Measurements from ENCODE around the gene PTPRG.

PTPRG gene

DNA sequence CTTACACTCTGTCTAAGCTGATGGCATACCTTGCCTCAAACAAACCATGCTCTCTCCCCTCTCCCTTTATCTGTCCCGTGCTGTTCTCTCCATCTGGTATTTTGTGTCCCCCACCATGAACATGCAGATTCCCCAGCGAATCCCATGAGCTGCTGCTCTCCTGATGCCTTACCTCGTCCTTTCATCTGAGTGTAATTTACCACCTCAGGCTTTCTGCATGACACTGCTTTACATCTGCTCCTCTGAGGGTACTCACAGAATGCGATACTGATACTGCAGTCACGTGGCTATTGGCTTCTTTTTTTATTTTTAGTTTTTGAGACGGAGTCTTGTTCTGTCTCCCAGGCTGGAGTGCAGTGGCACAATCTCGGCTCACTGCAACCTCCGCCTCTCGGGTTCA lies 341.7 kb downstream of the PTPRG start:
- Histone ChIP-seq H4K20me1 (ENCODE audit: insufficient read depth, low read length) (no peaks in the 10 kb centered on the region), H2AFZ (ENCODE audit: low read depth, low read length) (no peak overlapping the region), H3K4me2 (ENCODE audit: low read length) (no peak overlapping the region)

DNA sequence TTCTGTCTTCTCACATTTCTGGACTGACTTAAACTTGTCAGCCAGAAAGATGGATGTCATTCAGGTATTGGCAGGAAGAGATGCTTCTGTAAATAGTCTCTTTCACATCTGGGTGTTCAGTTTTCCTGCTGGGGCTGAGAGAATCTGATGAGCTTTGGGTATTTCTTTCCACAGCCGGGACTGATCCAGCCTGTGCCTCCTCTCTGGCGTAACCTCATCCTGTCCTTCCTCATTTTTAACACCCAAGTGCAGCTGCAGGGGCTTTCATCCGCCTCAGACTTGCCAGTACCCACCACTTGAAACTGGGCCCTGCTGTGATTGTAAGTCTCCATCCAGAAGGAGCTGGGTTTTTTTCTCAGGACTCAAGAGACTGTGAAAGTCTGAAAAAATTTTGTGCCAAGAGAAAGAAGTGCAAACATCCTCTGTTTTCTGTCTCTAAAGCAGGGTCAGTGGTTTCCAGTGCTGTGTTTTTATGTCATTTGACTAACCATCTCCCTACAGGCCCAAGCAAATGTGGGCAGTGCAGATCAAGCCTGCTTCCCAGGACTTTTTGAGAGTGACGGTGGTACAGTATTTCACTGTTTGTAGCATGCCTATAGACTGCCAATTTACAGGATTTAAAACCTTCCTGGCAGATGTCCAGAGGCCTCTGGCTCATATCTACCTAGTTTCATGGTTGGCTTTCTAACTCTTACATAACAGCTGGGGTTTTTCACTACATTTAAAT lies 342.7 kb downstream of the PTPRG start:
- H3K4me2 ChIP-seq (ENCODE audit: low read length) = peak overlapping the region; percentile 65
- H3K9ac ChIP-seq (ENCODE audit: low read length) = peak overlapping the region; percentile 22; the same call in 1 of the 2 replicates
- no peak for TF ChIP-seq EZH2phosphoT487 (IDR thresholded peaks at IDR 0.05; ENCODE audit: low read depth)
- TF ChIP-seq, protein P1, sequence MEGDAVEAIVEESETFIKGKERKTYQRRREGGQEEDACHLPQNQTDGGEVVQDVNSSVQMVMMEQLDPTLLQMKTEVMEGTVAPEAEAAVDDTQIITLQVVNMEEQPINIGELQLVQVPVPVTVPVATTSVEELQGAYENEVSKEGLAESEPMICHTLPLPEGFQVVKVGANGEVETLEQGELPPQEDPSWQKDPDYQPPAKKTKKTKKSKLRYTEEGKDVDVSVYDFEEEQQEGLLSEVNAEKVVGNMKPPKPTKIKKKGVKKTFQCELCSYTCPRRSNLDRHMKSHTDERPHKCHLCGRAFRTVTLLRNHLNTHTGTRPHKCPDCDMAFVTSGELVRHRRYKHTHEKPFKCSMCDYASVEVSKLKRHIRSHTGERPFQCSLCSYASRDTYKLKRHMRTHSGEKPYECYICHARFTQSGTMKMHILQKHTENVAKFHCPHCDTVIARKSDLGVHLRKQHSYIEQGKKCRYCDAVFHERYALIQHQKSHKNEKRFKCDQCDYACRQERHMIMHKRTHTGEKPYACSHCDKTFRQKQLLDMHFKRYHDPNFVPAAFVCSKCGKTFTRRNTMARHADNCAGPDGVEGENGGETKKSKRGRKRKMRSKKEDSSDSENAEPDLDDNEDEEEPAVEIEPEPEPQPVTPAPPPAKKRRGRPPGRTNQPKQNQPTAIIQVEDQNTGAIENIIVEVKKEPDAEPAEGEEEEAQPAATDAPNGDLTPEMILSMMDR (IDR thresholded peaks at IDR 0.05; ENCODE audit: low read depth, low read length) = no peak
- peak overlapping the region; percentile 27 for H2AFZ ChIP-seq (ENCODE audit: low read depth, low read length)
- no peaks in the 10 kb centered on the region for H4K20me1 ChIP-seq (ENCODE audit: insufficient read depth, low read length)
- H3K27me3 ChIP-seq (ENCODE audit: low read depth, low read length) = no peaks in the 10 kb centered on the region
- no peaks in the 10 kb centered on the region for H3K9me3 ChIP-seq (ENCODE audit: insufficient read depth, low read length)
- peak overlapping the region; percentile 17 for H3K4me3 ChIP-seq (ENCODE audit: low read length)
- no peaks in the 10 kb centered on the region for H3K36me3 ChIP-seq (replicated peaks; ENCODE audit: low read depth, low read length)
- H3K27ac ChIP-seq (ENCODE audit: low read length) = peak overlapping the region; percentile 55
- peaks cover 5% of the 10 kb centered on the region; the same call in 1 of the 2 replicates for H3K79me2 ChIP-seq (ENCODE audit: low read length)
- peaks cover 41% of the 10 kb centered on the region for H3K4me1 ChIP-seq (ENCODE audit: low read length)

More for the DNA sequence above, 341.7 kb downstream of the PTPRG start:
- H3K27ac ChIP-seq (ENCODE audit: low read length) = no peak overlapping the region
- H3K79me2 ChIP-seq (ENCODE audit: low read length) = peaks cover 10% of the 10 kb centered on the region; the same call in 1 of the 2 replicates
- H3K4me3 ChIP-seq (ENCODE audit: low read length) = no peak overlapping the region
- TF ChIP-seq EZH2phosphoT487 (IDR thresholded peaks at IDR 0.05; ENCODE audit: low read depth) = no peak
- H3K4me1 ChIP-seq (ENCODE audit: low read length) = peaks cover 51% of the 10 kb centered on the region
- H3K9me3 ChIP-seq (ENCODE audit: insufficient read depth, low read length) = no peaks in the 10 kb centered on the region
- H3K27me3 ChIP-seq (ENCODE audit: low read depth, low read length) = no peaks in the 10 kb centered on the region
- H3K9ac ChIP-seq (ENCODE audit: low read length) = no peak overlapping the region
- no peaks in the 10 kb centered on the region for H3K36me3 ChIP-seq (replicated peaks; ENCODE audit: low read depth, low read length)

GRCh38 chr3:61907210-61907795 lies 345.9 kb downstream of the PTPRG start:
- no peaks in the 10 kb centered on the region for H3K79me2 ChIP-seq (ENCODE audit: low read length)
- H3K4me3 ChIP-seq (ENCODE audit: low read length) = no peak overlapping the region
- H3K27ac ChIP-seq (ENCODE audit: low read length) = no peak overlapping the region
- no peaks in the 10 kb centered on the region for H3K27me3 ChIP-seq (ENCODE audit: low read depth, low read length)
- H3K4me2 ChIP-seq (ENCODE audit: low read length) = no peak overlapping the region
- no peaks in the 10 kb centered on the region for H3K9me3 ChIP-seq (ENCODE audit: insufficient read depth, low read length)
- H4K20me1 ChIP-seq (ENCODE audit: insufficient read depth, low read length) = no peaks in the 10 kb centered on the region
- TF ChIP-seq EZH2phosphoT487 (IDR thresholded peaks at IDR 0.05; ENCODE audit: low read depth) = no peak
- TF ChIP-seq, protein P1 (IDR thresholded peaks at IDR 0.05; ENCODE audit: low read depth, low read length) = no peak
- no peak overlapping the region for H2AFZ ChIP-seq (ENCODE audit: low read depth, low read length)
- H3K36me3 ChIP-seq (replicated peaks; ENCODE audit: low read depth, low read length) = no peaks in the 10 kb centered on the region
- H3K4me1 ChIP-seq (ENCODE audit: low read length) = peaks cover 63% of the 10 kb centered on the region
- H3K9ac ChIP-seq (ENCODE audit: low read length) = no peak overlapping the region

GRCh38 chr3:61908382-61908781 lies 347.0 kb downstream of the PTPRG start:
- Histone ChIP-seq H3K9ac (ENCODE audit: low read length) (no peak overlapping the region), H3K36me3 (replicated peaks; ENCODE audit: low read depth, low read length) (no peaks in the 10 kb centered on the region), H3K79me2 (ENCODE audit: low read length) (peaks cover 3% of the 10 kb centered on the region; the same call in 1 of the 2 replicates), H3K27me3 (ENCODE audit: low read depth, low read length) (no peaks in the 10 kb centered on the region), H3K4me3 (ENCODE audit: low read length) (no peak overlapping the region), H2AFZ (ENCODE audit: low read depth, low read length) (no peak overlapping the region), H3K4me1 (ENCODE audit: low read length) (peaks cover 61% of the 10 kb centered on the region), H3K27ac (ENCODE audit: low read length) (no peak overlapping the region), H4K20me1 (ENCODE audit: insufficient read depth, low read length) (no peaks in the 10 kb centered on the region), H3K9me3 (ENCODE audit: insufficient read depth, low read length) (no peaks in the 10 kb centered on the region), H3K4me2 (ENCODE audit: low read length) (no peak overlapping the region)
- TF ChIP-seq, protein P1 (IDR thresholded peaks at IDR 0.05; ENCODE audit: low read depth, low read length) = no peak
- TF ChIP-seq EZH2phosphoT487 (IDR thresholded peaks at IDR 0.05; ENCODE audit: low read depth) = no peak

Measured in OCI-LY3 (cell line).